HL-60 (cell line): ENCODE data around the gene KRTAP10-12.

Experiments
- DNase-seq, 2 experiments: peaks; one replicate each; pipeline ENCODE4 v3.0.0-alpha.2; 2010 to 2020; ENCODE audit warnings: low read depth in 1 of 2, low spot score in 1 of 2
- H3K27ac ChIP-seq: fragments of 250-450 bp; sonication (Bioruptor Pico); replicated peaks from 2 replicates; pipeline ENCODE4 v1.5.1; 2020; ENCODE audit warnings: mild to moderate bottlenecking, moderate library complexity
- H3K27me3 ChIP-seq: fragments of 250-450 bp; sonication (Bioruptor Pico); 2 replicates; pipeline ENCODE4 v1.5.1; 2021; ENCODE audit warnings: mild to moderate bottlenecking, moderate library complexity; ENCODE audit not compliant: insufficient read depth, poor library complexity, severe bottlenecking
- H3K4me3 ChIP-seq: replicated peaks from 2 replicates; pipeline ENCODE4 v1.5.1; 2011; ENCODE audit warnings: mild to moderate bottlenecking, control low read depth, low read length; ENCODE audit not compliant: insufficient read depth
- GABPA ChIP-seq: IDR thresholded peaks from 2 replicates; pipeline ENCODE4 v1.6.1; 2012; ENCODE audit warnings: low read depth
- POLR2AphosphoS5 ChIP-seq: IDR thresholded peaks from 2 replicates; pipeline ENCODE4 v1.6.1; 2012; ENCODE audit warnings: low read depth
- SPI1 ChIP-seq: IDR thresholded peaks from 2 replicates; pipeline ENCODE4 v1.6.1; 2012; ENCODE audit warnings: low read depth, mild to moderate bottlenecking, borderline replicate concordance
- TF ChIP-seq, protein P1 (sequence below): IDR thresholded peaks from one replicate; pipeline ENCODE4 v1.5.1; 2011; ENCODE audit warnings: low read length, control low read depth, inconsistent platforms; ENCODE audit not compliant: insufficient read depth
- TF ChIP-seq, protein P2 (sequence below): IDR thresholded peaks from 2 replicates; pipeline ENCODE4 v1.6.1; 2012; ENCODE audit warnings: low read depth; ENCODE audit not compliant: insufficient replicate concordance

Gene KRTAP10-12

DNA sequence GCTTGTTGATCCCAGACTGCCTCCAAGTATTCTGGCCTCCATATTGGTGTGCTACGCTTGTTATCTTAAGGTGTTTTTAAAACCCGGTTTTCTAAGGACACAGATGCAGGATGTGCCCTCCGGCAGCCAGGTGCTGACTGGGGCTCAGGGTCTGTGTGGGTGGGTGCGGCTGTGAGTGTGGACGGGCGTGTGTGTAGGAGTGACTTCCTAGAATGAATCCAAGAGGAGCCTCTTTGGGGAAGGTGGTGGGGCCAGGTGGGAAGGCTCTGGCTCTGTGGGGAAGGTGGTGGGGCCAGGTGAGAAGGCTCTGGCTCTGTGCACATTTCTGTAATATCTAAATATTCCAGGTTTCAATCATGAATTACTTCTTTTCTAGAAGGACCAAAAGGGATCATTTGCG lies 27.2 kb downstream of the KRTAP10-12 start:
- Histone ChIP-seq H3K4me3 (no peak overlapping the region), H3K27me3 (peaks cover 30% of the 10 kb centered on the region), H3K27ac (no peak overlapping the region)
- TF ChIP-seq POLR2AphosphoS5 (no peak), SPI1 (no peak), GABPA (no peak)
- TF ChIP-seq, protein P1, sequence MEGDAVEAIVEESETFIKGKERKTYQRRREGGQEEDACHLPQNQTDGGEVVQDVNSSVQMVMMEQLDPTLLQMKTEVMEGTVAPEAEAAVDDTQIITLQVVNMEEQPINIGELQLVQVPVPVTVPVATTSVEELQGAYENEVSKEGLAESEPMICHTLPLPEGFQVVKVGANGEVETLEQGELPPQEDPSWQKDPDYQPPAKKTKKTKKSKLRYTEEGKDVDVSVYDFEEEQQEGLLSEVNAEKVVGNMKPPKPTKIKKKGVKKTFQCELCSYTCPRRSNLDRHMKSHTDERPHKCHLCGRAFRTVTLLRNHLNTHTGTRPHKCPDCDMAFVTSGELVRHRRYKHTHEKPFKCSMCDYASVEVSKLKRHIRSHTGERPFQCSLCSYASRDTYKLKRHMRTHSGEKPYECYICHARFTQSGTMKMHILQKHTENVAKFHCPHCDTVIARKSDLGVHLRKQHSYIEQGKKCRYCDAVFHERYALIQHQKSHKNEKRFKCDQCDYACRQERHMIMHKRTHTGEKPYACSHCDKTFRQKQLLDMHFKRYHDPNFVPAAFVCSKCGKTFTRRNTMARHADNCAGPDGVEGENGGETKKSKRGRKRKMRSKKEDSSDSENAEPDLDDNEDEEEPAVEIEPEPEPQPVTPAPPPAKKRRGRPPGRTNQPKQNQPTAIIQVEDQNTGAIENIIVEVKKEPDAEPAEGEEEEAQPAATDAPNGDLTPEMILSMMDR = no peak
- TF ChIP-seq, protein P2, sequence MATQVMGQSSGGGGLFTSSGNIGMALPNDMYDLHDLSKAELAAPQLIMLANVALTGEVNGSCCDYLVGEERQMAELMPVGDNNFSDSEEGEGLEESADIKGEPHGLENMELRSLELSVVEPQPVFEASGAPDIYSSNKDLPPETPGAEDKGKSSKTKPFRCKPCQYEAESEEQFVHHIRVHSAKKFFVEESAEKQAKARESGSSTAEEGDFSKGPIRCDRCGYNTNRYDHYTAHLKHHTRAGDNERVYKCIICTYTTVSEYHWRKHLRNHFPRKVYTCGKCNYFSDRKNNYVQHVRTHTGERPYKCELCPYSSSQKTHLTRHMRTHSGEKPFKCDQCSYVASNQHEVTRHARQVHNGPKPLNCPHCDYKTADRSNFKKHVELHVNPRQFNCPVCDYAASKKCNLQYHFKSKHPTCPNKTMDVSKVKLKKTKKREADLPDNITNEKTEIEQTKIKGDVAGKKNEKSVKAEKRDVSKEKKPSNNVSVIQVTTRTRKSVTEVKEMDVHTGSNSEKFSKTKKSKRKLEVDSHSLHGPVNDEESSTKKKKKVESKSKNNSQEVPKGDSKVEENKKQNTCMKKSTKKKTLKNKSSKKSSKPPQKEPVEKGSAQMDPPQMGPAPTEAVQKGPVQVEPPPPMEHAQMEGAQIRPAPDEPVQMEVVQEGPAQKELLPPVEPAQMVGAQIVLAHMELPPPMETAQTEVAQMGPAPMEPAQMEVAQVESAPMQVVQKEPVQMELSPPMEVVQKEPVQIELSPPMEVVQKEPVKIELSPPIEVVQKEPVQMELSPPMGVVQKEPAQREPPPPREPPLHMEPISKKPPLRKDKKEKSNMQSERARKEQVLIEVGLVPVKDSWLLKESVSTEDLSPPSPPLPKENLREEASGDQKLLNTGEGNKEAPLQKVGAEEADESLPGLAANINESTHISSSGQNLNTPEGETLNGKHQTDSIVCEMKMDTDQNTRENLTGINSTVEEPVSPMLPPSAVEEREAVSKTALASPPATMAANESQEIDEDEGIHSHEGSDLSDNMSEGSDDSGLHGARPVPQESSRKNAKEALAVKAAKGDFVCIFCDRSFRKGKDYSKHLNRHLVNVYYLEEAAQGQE = no peak
- no peak for DNase-seq

DNA sequence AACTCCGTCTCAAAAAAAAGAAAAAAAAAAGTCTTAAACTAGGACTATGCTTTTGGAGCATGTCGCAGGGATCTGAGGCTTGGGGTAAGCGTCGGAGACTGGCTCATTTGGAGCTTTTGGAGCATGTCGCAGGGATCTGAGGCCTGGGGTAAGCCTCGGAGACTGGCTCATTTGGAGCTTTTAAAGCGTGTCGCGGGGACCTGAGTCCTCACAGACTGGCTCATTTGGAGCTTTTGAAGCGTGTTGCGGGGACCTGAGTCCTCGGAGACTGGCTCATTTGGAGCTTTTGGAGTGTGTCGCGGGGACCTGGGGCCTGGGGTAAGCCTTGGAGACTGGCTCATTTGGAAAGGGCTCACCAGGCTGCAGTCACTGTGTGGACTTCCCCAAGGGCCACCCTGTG lies 28.0 kb downstream of the KRTAP10-12 start:
- H3K27ac ChIP-seq = no peak overlapping the region
- no peak overlapping the region for H3K4me3 ChIP-seq
- no peak for TF ChIP-seq GABPA
- no peak for TF ChIP-seq POLR2AphosphoS5
- TF ChIP-seq, protein P1 = no peak
- TF ChIP-seq, protein P2 = no peak
- no peak for TF ChIP-seq SPI1
- DNase-seq = no peak
- peaks cover 30% of the 10 kb centered on the region for H3K27me3 ChIP-seq

DNA sequence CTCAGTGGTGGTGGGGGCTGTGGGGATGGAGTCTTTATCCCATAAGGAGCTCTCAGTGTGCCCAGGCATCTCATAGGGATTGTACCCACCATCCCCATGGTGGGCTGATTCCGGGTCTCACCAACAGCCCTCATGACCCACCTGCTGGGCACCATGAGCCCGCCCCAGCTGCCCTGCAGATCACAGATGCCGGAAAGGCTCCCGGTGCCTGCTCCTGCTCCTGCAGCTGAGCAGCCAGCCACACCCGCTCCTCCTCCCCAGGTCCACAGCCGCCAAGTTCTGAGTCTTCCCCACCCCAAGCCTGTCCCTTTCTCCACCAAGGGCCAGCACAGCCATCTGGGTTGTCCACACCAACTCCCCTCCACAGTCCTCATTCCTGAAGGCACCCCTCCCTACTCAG lies 29.9 kb downstream of the KRTAP10-12 start:
- DNase-seq = no peak
- TF ChIP-seq, protein P1 = no peak
- TF ChIP-seq POLR2AphosphoS5 (no peak), GABPA (no peak), SPI1 (no peak)
- TF ChIP-seq, protein P2 = no peak
- H3K27me3 ChIP-seq = peaks cover 28% of the 10 kb centered on the region
- H3K4me3 ChIP-seq = no peak overlapping the region
- no peak overlapping the region for H3K27ac ChIP-seq
